HUES6 (cell line): Measurements from ENCODE around the gene FNBP1L.

Experiments
- H3K27ac ChIP-seq: 2 replicates; pipeline ENCODE4 v1.7.0; 2013; ENCODE audit warnings: low read depth, mild to moderate bottlenecking, low read length, inconsistent platforms
- H3K27me3 ChIP-seq: 2 replicates; pipeline ENCODE4 v1.6.1; 2013; ENCODE audit warnings: low read length; ENCODE audit not compliant: control insufficient read depth, insufficient read depth
- H3K36me3 ChIP-seq: 2 replicates; pipeline ENCODE4 v1.6.1; 2013; ENCODE audit warnings: low read length; ENCODE audit not compliant: control insufficient read depth, insufficient read depth
- H3K4me1 ChIP-seq: 2 replicates; pipeline ENCODE4 v1.6.1; 2013; ENCODE audit warnings: low read length; ENCODE audit not compliant: control insufficient read depth, insufficient read depth
- H3K4me3 ChIP-seq: 2 replicates; pipeline ENCODE4 v1.5.1; 2013; ENCODE audit warnings: low read depth, low read length
- H3K9ac ChIP-seq: one replicate; pipeline ENCODE4 v1.6.1; 2013; ENCODE audit warnings: mild to moderate bottlenecking, low read length
- H3K9me3 ChIP-seq: 2 replicates; pipeline ENCODE4 v1.6.1; 2013; ENCODE audit warnings: low read depth, low read length; ENCODE audit not compliant: control insufficient read depth, insufficient read depth

The FNBP1L gene

DNA sequence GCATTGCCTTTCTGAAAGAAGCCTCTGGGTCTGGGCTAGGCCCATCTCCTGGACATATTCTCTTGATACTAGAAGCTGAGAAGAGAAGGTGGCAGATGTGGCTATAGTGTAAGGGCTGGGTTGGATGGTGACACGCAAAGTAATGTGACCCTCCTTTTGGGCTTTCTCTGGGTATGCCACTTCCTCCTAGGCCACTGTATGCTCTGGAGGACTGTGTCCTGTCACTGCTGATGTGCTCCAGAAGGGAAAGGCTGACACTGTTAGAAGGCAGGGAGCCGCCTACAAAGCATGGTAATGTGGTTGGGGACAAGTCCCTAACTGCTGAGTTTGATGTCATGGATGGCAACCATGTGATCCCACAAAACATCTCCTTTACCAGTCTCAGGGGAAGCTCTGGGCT is 121.6 kb downstream of the FNBP1L start:
- Histone ChIP-seq H3K36me3 (peaks cover 85% of the 10 kb centered on the region), H3K4me1 (peaks cover 3% of the 10 kb centered on the region; the same call in 1 of the 2 replicates), H3K9me3 (no peaks in the 10 kb centered on the region), H3K4me3 (no peak overlapping the region), H3K27me3 (no peaks in the 10 kb centered on the region), H3K9ac (no peak overlapping the region), H3K27ac (no peak overlapping the region)

DNA sequence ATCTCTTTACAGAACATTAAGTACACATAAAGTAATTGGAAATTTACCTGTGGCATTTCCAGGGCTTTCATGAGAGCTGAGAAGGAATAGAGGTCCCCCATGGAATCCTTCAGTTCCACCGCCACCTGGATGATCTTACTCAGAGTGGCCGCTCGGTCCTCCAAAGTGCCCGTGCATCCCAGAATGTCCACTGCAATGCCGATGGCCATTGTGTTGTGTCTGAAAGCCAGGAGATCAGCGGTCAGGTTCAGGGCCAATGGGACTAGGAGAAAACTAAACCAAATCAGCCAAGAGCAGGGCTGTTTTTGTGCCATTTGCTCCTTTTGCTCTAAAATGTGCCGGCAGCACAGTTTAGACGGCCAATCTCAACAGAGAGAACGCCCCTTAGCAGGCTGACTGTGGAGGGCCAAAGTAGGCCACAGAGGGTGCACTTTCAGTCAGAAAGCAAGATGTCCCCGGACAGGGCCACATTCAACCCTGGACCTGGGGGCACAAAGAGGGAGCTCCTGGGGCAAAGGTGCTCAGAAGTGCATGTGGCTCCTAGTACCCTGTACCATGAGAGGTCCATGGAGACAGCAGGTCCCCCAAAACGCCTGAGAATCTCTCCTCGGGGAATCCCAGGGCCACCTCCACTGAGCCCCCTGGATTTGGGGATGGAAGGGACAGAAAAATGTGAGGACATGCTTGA is 123.8 kb downstream of the FNBP1L start:
- Histone ChIP-seq H3K4me3 (no peak overlapping the region), H3K9ac (no peak overlapping the region), H3K27me3 (no peaks in the 10 kb centered on the region), H3K27ac (no peak overlapping the region), H3K9me3 (no peaks in the 10 kb centered on the region), H3K36me3 (peaks cover 85% of the 10 kb centered on the region), H3K4me1 (peaks cover 3% of the 10 kb centered on the region; the same call in 1 of the 2 replicates)

DNA sequence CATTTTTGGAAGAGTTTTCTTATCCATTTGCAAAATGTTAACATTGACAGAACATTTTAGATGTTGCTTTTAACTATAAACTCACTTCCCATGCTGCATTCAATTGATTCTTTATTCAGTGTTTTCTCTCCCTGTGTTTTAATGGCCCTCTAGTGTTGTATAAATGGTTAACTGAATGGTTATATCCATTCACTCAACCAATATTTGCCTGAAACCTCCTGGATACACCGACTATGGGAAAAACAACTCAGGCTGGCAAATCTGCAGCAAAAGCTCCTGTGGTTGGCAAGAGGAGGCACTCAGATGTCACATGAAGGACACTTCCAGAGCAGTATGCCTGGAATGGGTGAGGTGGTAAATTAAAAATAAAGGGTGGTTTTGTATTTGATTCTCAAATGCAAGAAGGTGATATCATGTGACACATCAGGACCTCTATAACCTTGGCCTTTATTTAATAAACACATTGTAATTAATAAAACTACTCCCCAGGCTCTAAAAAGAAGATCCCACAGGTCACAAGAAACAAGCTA is 126.1 kb downstream of the FNBP1L start:
- H3K9ac ChIP-seq = no peak overlapping the region
- H3K4me3 ChIP-seq = no peak overlapping the region
- H3K27me3 ChIP-seq = no peaks in the 10 kb centered on the region
- H3K9me3 ChIP-seq = no peaks in the 10 kb centered on the region
- no peaks in the 10 kb centered on the region for H3K4me1 ChIP-seq
- H3K36me3 ChIP-seq = peaks cover 74% of the 10 kb centered on the region
- H3K27ac ChIP-seq = no peak overlapping the region

DNA sequence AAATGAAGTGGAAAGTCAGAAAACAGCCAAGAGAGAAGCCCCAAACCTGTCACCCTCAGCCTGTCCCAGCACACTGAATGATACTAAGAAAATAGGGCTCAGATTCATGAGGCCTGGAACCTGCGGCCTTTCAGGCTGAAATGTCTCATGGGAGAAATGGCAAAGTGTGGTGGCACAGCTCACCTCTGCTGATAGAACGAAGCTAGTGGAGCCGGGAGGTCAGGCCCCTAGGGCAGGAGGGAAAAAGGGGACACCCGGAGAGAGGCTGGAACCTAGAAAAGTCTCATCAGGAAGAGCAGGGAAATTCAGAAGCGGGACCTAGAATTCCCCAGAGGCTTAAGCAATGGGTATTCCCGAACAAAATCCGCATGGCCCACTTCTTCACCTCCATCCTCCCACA is 126.6 kb downstream of the FNBP1L start:
- Histone ChIP-seq H3K4me3 (no peak overlapping the region), H3K4me1 (peaks cover 4% of the 10 kb centered on the region; the same call in 1 of the 2 replicates), H3K27me3 (no peaks in the 10 kb centered on the region), H3K9me3 (no peaks in the 10 kb centered on the region), H3K27ac (no peak overlapping the region), H3K36me3 (peaks cover 71% of the 10 kb centered on the region), H3K9ac (no peak overlapping the region)

DNA sequence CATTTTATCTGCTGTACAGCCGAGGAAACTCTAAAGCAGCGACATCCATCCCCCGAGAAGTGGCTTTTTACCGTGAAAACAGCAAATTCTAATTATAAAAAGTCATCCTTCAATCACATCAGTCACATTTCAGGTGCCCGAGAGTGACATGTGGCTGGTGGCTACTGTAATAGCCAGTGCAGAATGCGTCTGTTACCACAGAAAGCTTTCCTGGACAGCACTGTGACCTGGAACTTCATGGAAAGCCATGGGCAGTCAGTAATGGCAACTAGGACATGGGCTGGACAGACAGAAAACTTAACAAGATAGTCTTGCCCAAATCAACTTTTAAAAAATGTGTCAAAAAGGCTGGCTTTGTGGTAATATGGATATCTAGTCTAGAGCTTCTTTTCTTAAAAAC is 127.1 kb downstream of the FNBP1L start:
- Histone ChIP-seq H3K9ac (no peak overlapping the region), H3K27ac (no peak overlapping the region), H3K4me3 (no peak overlapping the region), H3K27me3 (no peaks in the 10 kb centered on the region), H3K4me1 (peaks cover 8% of the 10 kb centered on the region; the same call in 1 of the 2 replicates), H3K36me3 (peaks cover 72% of the 10 kb centered on the region), H3K9me3 (no peaks in the 10 kb centered on the region)

DNA sequence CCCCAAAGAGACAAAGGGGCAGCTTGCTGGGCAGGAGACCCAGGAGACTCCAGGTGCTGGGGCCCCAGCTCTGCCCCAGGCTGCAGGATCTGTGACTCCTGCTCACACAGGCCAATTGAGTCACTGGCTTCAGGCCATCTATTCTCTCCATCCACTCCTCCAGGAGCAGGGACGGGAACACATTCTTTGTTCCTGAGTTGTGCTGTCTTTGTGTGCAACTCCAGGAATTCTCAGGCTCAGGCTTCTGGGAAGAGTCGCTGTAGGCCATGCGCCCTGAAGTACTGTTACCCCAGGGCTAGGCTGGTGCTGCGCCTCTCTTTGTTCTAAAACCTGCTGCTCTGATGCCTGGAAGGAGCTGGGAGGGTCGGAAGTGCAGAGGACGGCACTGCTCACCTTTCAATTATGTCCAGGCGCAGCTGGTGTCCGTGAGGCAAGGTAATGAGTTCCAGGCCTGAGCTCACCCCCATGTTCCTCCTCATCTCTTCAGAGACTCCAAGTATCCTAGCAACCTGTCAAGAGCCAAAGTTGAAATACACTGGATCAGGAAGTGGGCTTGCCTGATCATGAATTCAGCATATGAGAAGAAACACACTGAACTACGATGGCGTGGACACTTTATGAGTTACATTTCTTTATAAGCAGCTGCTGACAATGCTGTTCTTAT is 127.8 kb downstream of the FNBP1L start:
- Histone ChIP-seq H3K27ac (no peak overlapping the region), H3K9me3 (no peaks in the 10 kb centered on the region), H3K4me1 (peaks cover 9% of the 10 kb centered on the region; the same call in 1 of the 2 replicates), H3K9ac (no peak overlapping the region), H3K36me3 (peaks cover 71% of the 10 kb centered on the region), H3K27me3 (no peaks in the 10 kb centered on the region), H3K4me3 (no peak overlapping the region)

DNA sequence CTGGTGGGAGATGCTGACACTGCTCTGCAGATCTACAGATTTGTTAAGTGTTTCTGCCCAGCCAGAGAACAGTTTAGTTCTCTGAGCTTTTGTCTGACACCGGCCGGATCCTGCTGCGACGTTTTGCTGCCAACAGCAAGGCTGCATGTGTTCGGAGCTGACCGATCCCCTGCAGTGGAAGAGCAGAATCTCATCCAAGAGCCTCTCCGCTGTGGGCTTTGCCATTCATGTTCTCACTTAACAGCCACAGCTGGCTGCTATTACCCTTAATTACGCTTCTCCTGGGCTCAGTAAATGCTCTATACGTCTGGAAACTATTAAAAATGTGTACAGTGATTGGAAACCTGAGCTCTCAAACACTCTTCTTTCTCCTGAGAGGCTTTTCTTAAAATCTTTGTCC is 128.4 kb downstream of the FNBP1L start:
- Histone ChIP-seq H3K4me3 (no peak overlapping the region), H3K27me3 (no peaks in the 10 kb centered on the region), H3K4me1 (peaks cover 9% of the 10 kb centered on the region; the same call in 1 of the 2 replicates), H3K36me3 (peaks cover 72% of the 10 kb centered on the region), H3K27ac (no peak overlapping the region), H3K9me3 (no peaks in the 10 kb centered on the region), H3K9ac (no peak overlapping the region)

DNA sequence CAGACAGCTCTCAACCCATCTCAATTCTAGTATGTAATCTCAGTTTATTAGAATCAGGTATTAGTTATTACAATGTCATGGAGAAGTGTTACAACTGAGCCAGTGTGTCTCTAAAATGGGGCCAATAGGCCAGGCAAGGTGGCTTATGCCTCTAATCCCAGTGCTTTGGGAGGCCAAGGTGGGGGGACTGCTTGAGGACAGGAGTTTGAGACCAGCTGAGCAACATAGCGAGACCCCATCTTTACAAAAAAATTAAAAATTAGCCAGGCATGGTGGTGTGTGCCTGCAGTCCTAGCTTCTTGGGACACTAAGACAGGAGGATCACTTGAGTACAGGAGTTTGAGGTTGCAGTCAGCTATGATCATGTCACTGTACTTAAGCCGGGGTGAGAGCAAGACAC is 128.8 kb downstream of the FNBP1L start:
- Histone ChIP-seq H3K9me3 (no peaks in the 10 kb centered on the region), H3K4me1 (peaks cover 9% of the 10 kb centered on the region; the same call in 1 of the 2 replicates), H3K27me3 (no peaks in the 10 kb centered on the region), H3K9ac (no peak overlapping the region), H3K4me3 (no peak overlapping the region), H3K36me3 (peaks cover 71% of the 10 kb centered on the region), H3K27ac (no peak overlapping the region)

DNA sequence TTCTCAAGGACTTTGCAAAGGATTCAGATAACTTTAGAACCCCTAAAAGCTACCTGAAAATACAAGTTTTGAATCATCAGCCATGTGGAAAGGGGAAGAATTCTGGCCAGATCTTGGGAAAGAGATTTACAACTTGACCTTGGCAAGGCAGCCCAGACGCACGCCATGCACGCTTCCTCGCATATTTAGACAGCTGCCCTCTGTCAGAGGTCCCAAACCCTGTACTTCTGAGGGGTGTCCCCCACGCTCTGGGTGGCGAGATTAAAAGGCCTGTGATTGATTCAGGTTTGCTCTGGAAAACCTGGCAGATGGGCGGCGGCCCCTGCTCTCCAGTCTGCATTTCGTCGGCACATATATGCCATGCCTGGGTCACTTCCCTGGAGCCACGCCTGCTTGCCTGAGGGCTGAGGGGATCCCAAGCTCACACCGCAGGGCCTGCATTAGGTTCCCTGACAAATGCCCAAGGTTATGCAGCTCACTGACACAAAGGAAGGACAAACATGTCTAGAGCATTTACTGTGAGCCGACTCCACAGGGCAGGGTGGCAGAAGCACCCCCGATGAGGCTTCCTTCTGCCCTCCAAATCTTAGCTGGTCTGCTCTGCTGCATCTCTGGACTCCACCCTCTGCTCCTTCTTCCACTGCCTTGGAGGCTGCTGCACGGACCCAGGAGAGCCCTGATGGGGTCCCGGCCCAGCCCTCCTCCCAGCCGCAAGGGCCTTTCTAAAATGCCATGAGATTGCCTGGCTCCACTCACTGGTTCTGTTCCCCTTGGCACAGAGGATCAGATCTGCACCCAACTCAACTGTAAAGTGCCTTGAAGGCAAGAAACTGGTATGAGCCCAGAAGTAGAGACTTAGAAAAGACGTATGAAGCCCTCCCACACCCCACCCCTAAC is 129.9 kb downstream of the FNBP1L start:
- Histone ChIP-seq H3K36me3 (peaks cover 71% of the 10 kb centered on the region), H3K27me3 (no peaks in the 10 kb centered on the region), H3K4me1 (peaks cover 9% of the 10 kb centered on the region; the same call in 1 of the 2 replicates), H3K9ac (no peak overlapping the region), H3K9me3 (no peaks in the 10 kb centered on the region), H3K4me3 (no peak overlapping the region), H3K27ac (no peak overlapping the region)

DNA sequence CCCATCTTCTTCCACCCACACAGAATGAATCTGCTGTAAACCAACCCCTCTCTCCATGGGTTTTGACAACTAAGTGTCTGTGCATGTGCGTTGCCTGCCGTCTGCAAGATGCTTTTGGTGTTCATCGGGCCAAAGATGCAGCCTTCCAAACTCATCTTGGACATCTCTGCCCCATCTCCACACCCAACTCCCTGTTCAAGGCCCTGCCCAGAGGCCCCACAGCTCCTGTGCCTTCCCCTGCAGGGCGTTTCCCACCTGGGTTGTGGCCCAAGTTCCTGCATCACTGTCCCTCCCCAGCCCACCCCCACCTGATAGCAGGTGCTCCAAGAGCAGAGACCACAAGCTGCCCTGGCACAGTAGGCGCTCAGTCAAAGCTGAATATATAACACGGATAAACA is 130.5 kb downstream of the FNBP1L start:
- Histone ChIP-seq H3K4me3 (no peak overlapping the region), H3K27me3 (no peaks in the 10 kb centered on the region), H3K9ac (no peak overlapping the region), H3K4me1 (peaks cover 9% of the 10 kb centered on the region; the same call in 1 of the 2 replicates), H3K27ac (no peak overlapping the region), H3K36me3 (peaks cover 75% of the 10 kb centered on the region), H3K9me3 (no peaks in the 10 kb centered on the region)
